C4-2B (cell line): ENCODE measurements around the gene WDR74.
"Not testable (repeated sequence)": the region's sequence is repeated elsewhere in the genome, so short reads cannot be mapped to it uniquely, and the experiment has no call there.

Experiments
- H3K27ac ChIP-seq: fragments of 450-650 bp; 2 replicates; pipeline ENCODE4 v1.5.1; 2017
- CTCF ChIP-seq: fragments of 450-650 bp; conservative IDR thresholded peaks from 2 replicates; pipeline ENCODE4 v1.5.1; 2017; ENCODE audit warnings: mild to moderate bottlenecking
- ZFX ChIP-seq: fragments of 450-650 bp; IDR thresholded peaks from 2 replicates; pipeline ENCODE4 v1.6.1; 2017

WDR74 gene

DNA sequence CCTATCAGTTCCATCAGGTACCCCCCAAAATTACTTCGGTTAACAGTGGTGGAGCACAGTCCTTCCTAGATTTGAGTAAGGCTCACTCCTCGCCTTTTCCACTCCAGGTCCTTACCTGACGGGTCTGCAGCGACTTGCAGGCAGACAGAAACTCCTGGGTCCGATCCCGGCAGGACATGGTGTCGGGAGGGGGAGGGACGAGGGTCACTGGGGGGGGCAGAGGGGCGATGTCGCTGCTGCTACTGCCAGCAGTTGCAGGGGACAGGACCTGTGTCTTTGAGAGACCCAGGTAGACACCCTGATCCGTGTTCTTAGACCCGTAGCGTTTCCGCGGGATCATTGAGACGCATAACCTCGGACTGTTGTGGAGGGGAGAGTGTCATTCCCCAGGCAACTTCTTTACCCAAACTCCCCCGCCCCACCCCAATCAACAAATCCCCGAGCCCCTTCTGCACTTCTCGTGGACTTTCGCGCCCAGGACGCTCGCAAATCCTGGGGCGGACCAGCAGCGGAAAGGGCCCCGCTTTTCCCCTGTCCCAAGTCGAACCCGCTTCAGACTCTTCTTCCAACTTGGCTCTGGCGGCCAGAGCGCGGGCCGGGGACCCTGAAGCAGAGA is 8.4 kb downstream of the WDR74 start:
- H3K27ac ChIP-seq = peak overlapping the region; percentile 73
- no peak for TF ChIP-seq ZFX
- no peak for TF ChIP-seq CTCF

DNA sequence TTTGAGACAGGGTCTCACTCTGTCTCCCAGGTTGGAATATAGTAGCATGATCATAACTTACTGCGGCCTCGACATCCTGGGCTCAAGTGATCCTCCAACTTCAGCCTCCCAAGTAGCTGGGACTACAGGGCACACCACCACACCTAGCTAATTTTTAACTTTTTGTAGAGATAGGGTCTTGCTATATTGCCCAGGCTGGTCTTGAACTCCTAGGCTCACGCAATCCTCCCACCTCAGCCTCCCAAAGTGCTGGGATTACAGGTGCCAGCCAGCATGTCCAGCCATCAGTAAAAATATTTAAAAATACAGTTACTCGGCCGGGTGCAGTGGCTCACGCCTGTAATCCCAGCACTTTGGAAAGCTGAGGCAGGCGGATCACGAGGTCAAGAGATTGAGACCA is 11.3 kb downstream of the WDR74 start:
- H3K27ac ChIP-seq = not testable (repeated sequence)

- H3K27ac ChIP-seq = no peak overlapping the region
- TF ChIP-seq ZFX (no peak), CTCF (no peak)
Measured at GRCh38 chr11:62823677-62824076, 15.7 kb downstream of the WDR74 start.

DNA sequence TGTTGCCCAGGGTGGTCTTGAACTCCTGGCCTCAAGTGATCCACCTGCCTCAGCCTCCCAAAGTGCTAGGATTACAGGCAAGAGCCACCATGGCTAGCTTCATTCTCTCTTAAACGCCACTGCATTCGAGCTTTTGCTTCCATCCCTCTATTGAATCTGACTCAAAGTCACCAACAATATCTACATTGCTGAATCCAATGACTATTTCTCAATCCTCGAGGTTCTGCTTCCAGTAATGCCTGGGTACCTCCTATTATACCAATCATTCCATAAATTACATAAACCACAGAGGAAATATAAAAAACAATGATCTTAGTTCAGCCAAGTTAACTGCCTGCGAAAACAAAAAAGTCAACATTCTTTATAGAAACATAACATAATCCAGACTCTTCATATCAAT is 22.3 kb downstream of the WDR74 start:
- no peak overlapping the region for H3K27ac ChIP-seq
- no peak for TF ChIP-seq ZFX
- TF ChIP-seq CTCF = no peak

DNA sequence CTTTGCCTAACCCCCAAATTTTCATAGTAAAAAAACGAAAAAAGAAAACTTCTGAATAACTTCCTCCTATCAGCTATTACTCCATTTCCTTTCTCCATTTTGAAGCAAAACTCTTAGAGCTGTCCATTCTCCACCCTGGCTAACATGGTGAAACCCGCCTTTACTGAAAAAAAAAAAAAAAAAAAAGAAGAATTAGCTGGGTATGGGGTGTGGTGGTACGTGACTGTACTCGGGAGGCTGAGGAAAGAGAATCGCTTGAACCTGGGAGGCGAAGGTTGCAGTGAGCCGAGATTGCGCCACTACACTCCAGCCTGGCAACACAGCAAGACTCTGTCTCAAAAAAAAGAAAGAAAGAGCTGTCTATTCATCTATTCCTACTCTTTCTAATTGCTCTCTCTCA is 22.8 kb downstream of the WDR74 start:
- TF ChIP-seq ZFX (no peak), CTCF (no peak)
- H3K27ac ChIP-seq = no peak overlapping the region

DNA sequence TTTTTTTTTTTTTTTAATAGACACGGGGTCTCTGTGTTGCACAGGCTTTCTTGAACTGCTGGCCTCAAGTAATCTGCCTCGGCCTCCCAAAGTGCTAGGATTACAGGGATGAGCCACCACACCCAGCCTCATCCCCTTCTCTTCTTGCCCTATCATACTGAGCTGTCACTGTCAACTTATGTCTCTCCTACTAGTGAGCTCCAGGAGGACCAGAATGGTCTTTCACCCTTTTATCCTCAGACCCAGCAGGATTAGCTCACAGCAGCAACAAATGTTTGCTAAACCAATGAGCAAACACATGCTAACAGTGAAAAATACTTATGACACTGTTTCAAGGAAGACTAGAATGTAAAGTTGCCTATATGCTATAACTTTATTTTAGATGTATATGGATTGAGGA is 27.7 kb downstream of the WDR74 start:
- H3K27ac ChIP-seq = no peak overlapping the region
- TF ChIP-seq ZFX (no peak), CTCF (no peak)

GRCh38 chr11:62810748-62811147 is 28.6 kb downstream of the WDR74 start:
- TF ChIP-seq CTCF = no peak
- no peak for TF ChIP-seq ZFX
- H3K27ac ChIP-seq = no peak overlapping the region

GRCh38 chr11:62806611-62807121 is 32.7 kb downstream of the WDR74 start:
- TF ChIP-seq ZFX (no peak), CTCF (no peak)
- H3K27ac ChIP-seq = no peak overlapping the region; the same call in 1 of the 2 replicates
